Measurements from ENCODE around the gene IFT80.

- no peak for TF ChIP-seq E2F5 (CRISPR knock-in tag; IDR thresholded peaks at IDR 0.05)
- TF ChIP-seq SP1 (CRISPR knock-in tag; conservative IDR thresholded peaks at IDR 0.05) = no peak
- no peak for TF ChIP-seq CBFB (CRISPR knock-in tag; IDR thresholded peaks at IDR 0.05; ENCODE audit: low read depth)
- TF ChIP-seq ZNF416 (CRISPR knock-in tag; IDR thresholded peaks at IDR 0.05) = no peak
- no peak for TF ChIP-seq EMX1 (CRISPR knock-in tag; IDR thresholded peaks at IDR 0.05)
- TF ChIP-seq NR3C1 (CRISPR knock-in tag; conservative IDR thresholded peaks at IDR 0.05; ENCODE audit: low read depth) = no peak
- no peak for TF ChIP-seq TEAD4 (CRISPR knock-in tag; IDR thresholded peaks at IDR 0.05)
- no peak for TF ChIP-seq E2F1 (CRISPR knock-in tag; IDR thresholded peaks at IDR 0.05)
- no peak for TF ChIP-seq JAZF1 (CRISPR knock-in tag; IDR thresholded peaks at IDR 0.05)
- TF ChIP-seq CTCF (IDR thresholded peaks at IDR 0.05) = no peak
- TF ChIP-seq ARID4B (CRISPR knock-in tag; IDR thresholded peaks at IDR 0.05; ENCODE audit: borderline replicate concordance) = no peak
These were observed 167.0 kb downstream of the IFT80 start for GRCh38 chr3:160232014-160232413.

Measured in WTC11 (cell line).